CD14-positive monocyte (primary cell): Measurements from ENCODE around the gene KSR1. TPM values are rescaled to one million over a fixed set of nuclear protein-coding genes. Genes with fewer than 3 reads are reported as not detected.

Experiments
- DNase-seq, 3 donors: peaks; one replicate each; pipeline ENCODE4 v3.0.0-alpha.2; 2011 to 2022
- H2AFZ ChIP-seq: 2 replicates; pipeline ENCODE4 v1.6.0; 2012; ENCODE audit warnings: mild to moderate bottlenecking, low read depth, low read length, inconsistent platforms; ENCODE audit not compliant: insufficient read depth, poor library complexity, severe bottlenecking
- H3K27ac ChIP-seq, 2 donors: 1 replicate in 1 of 2; 2 replicates in 1 of 2; pipeline ENCODE4 v1.5.1; 2012 to 2013; ENCODE audit warnings: low read length in 2 of 2, control low read depth in 1 of 2, inconsistent platforms in 1 of 2, low read depth in 1 of 2, mild to moderate bottlenecking in 1 of 2
- H3K27me3 ChIP-seq, 2 donors: one replicate each; pipeline versions ENCODE4 v1.6.0 to v1.6.1; 2011 to 2013; ENCODE audit warnings: low read length in 2 of 2; ENCODE audit not compliant: control insufficient read depth in 2 of 2, insufficient read depth in 2 of 2
- H3K36me3 ChIP-seq, 2 donors: replicated peaks in 1 of 2; 1 replicate in 1 of 2; 2 replicates in 1 of 2; pipeline versions ENCODE4 v1.5.1 to v1.6.1; 2012 to 2013; ENCODE audit warnings: low read length in 2 of 2, control low read depth in 1 of 2, inconsistent platforms in 1 of 2, mild to moderate bottlenecking in 1 of 2; ENCODE audit not compliant: insufficient read depth in 2 of 2, control insufficient read depth in 1 of 2
- H3K4me1 ChIP-seq, 2 donors: 1 replicate in 1 of 2; 2 replicates in 1 of 2; pipeline versions ENCODE4 v1.5.1 to v1.6.1; 2012 to 2013; ENCODE audit warnings: low read length in 2 of 2, control low read depth in 1 of 2, inconsistent platforms in 1 of 2, mild to moderate bottlenecking in 1 of 2, moderate library complexity in 1 of 2; ENCODE audit not compliant: insufficient read depth in 2 of 2, control insufficient read depth in 1 of 2
- H3K4me2 ChIP-seq: replicated peaks from 2 replicates; pipeline ENCODE3; 2012; ENCODE audit warnings: low read length, moderate library complexity, mild to moderate bottlenecking; ENCODE audit not compliant: poor library complexity, severe bottlenecking; ENCODE audit errors: extremely low read depth
- H3K4me3 ChIP-seq, 3 experiments: fragments of 200-600 bp in 1 of 3; sonication (generic) in 1 of 3; replicated peaks in 1 of 3; 1 replicate in 2 of 3; 2 replicates in 1 of 3; pipeline ENCODE4 v1.5.1; 2011 to 2013; ENCODE audit warnings: low read length in 3 of 3, mild to moderate bottlenecking in 3 of 3, control low read depth in 2 of 3, low read depth in 2 of 3, inconsistent platforms in 1 of 3, moderate library complexity in 1 of 3
- H3K79me2 ChIP-seq: 2 replicates; pipeline ENCODE4 v1.6.0; 2012; ENCODE audit warnings: mild to moderate bottlenecking, control low read depth, inconsistent platforms, low read length, moderate library complexity; ENCODE audit not compliant: insufficient read depth
- H3K9ac ChIP-seq: 2 replicates; pipeline ENCODE4 v1.6.0; 2017; ENCODE audit warnings: low read length, mild to moderate bottlenecking; ENCODE audit not compliant: insufficient read depth, poor library complexity, severe bottlenecking
- H3K9me3 ChIP-seq, 2 donors: replicated peaks in 1 of 2; 1 replicate in 1 of 2; 2 replicates in 1 of 2; pipeline versions ENCODE4 v1.5.1 to v1.6.1; 2012 to 2013; ENCODE audit warnings: low read length in 2 of 2, control low read depth in 1 of 2; ENCODE audit not compliant: control insufficient read depth in 1 of 2, insufficient read depth in 1 of 2
- H4K20me1 ChIP-seq: 2 replicates; pipeline ENCODE4 v1.6.0; 2012; ENCODE audit warnings: mild to moderate bottlenecking, low read length, control low read depth, moderate library complexity; ENCODE audit not compliant: insufficient read depth
- H3K27ac Mint-ChIP-seq, 7 donors: one replicate each; pipeline ENCODE4 v1.8.0; 2020; ENCODE audit warnings: mild to moderate bottlenecking in 7 of 7, mixed read lengths in 7 of 7, moderate library complexity in 6 of 7, inconsistent platforms in 2 of 7
- H3K27me3 Mint-ChIP-seq, 3 donors: one replicate each; pipeline ENCODE4 v1.8.0; 2021 to 2022; ENCODE audit warnings: low read depth in 3 of 3, mild to moderate bottlenecking in 3 of 3, mixed read lengths in 3 of 3, moderate library complexity in 3 of 3, inconsistent platforms in 1 of 3
- H3K36me3 Mint-ChIP-seq, 2 donors: one replicate each; pipeline ENCODE4 v1.8.0; 2020; ENCODE audit warnings: mixed read lengths in 2 of 2, inconsistent platforms in 1 of 2, mild to moderate bottlenecking in 1 of 2
- H3K4me1 Mint-ChIP-seq: one replicate; pipeline ENCODE4 v1.8.0; 2020; ENCODE audit warnings: mild to moderate bottlenecking, mixed read lengths
- H3K4me3 Mint-ChIP-seq, 2 donors: one replicate each; pipeline ENCODE4 v1.8.0; 2020; ENCODE audit warnings: mild to moderate bottlenecking in 2 of 2, mixed read lengths in 2 of 2, moderate library complexity in 1 of 2
- H3K9me3 Mint-ChIP-seq, 7 donors: one replicate each; pipeline ENCODE4 v1.8.0; 2020 to 2022; ENCODE audit warnings: mixed read lengths in 7 of 7, mild to moderate bottlenecking in 6 of 7, moderate library complexity in 6 of 7, inconsistent platforms in 2 of 7
- WGBS: methylation state at CpG from one replicate; pipeline ENCODE4 v1.1.5; 2013; ENCODE audit warnings: missing lambda C conversion rate; ENCODE audit not compliant: insufficient coverage; 5-methylcytosine and 5-hydroxymethylcytosine counted together
- intact Hi-C, 2 donors: fragments of 100-400 bp; cut with micrococcal nuclease; formaldehyde crosslinking; loops; one replicate each; pipeline versions ENCODE4 v1.15.0 to v1.15.1; 2023
- polyA plus RNA-seq, 3 donors: library from polyadenylated mRNA; depleted of rRNA in 1 of 3; unstranded in 2 of 3; stranded (reverse) in 1 of 3; fragments of 300-500 nt in 2 of 3; fragments of >200 nt in 1 of 3; fragmentation: Illumina TruSeq in 2 of 3; gene quantifications; 1 replicate in 2 of 3; 2 replicates in 1 of 3; pipeline ENCODE4 v1.2.3, GENCODE V29; 2012 to 2021
- TF ChIP-seq, protein P1 (sequence below): fragments of 200-600 bp; IDR thresholded peaks from one replicate; pipeline ENCODE4 v1.8.0; 2022; ENCODE audit warnings: antibody characterized with exemption, mild to moderate bottlenecking

Gene KSR1
- polyA plus RNA-seq, 3 donors, result 1.2 to 111 (median 4.2) TPM

- H3K27ac Mint-ChIP-seq, result no peak overlapping the region
- no peak overlapping the region for H3K27ac ChIP-seq
- H2AFZ ChIP-seq, result no peak overlapping the region
- no peaks in the 10 kb centered on the region for H3K36me3 Mint-ChIP-seq
- no peak overlapping the region for H3K4me2 ChIP-seq
- 95% methylated on average over 6 of the region's 6 CpGs for WGBS
- no peaks in the 10 kb centered on the region for H4K20me1 ChIP-seq
- no peaks in the 10 kb centered on the region for H3K27me3 ChIP-seq
- TF ChIP-seq, protein P1, sequence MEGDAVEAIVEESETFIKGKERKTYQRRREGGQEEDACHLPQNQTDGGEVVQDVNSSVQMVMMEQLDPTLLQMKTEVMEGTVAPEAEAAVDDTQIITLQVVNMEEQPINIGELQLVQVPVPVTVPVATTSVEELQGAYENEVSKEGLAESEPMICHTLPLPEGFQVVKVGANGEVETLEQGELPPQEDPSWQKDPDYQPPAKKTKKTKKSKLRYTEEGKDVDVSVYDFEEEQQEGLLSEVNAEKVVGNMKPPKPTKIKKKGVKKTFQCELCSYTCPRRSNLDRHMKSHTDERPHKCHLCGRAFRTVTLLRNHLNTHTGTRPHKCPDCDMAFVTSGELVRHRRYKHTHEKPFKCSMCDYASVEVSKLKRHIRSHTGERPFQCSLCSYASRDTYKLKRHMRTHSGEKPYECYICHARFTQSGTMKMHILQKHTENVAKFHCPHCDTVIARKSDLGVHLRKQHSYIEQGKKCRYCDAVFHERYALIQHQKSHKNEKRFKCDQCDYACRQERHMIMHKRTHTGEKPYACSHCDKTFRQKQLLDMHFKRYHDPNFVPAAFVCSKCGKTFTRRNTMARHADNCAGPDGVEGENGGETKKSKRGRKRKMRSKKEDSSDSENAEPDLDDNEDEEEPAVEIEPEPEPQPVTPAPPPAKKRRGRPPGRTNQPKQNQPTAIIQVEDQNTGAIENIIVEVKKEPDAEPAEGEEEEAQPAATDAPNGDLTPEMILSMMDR, result no peak
- intact Hi-C loops, result no loop called here
- H3K9ac ChIP-seq, result no peak overlapping the region
- H3K36me3 ChIP-seq, result no peaks in the 10 kb centered on the region
- no peak for DNase-seq
- no peaks in the 10 kb centered on the region for H3K9me3 ChIP-seq
- no peaks in the 10 kb centered on the region for H3K4me1 ChIP-seq
- no peak overlapping the region for H3K4me3 Mint-ChIP-seq
- peaks cover 0 to 2% (median 0%) of the 10 kb centered on the region in 3 donors for H3K27me3 Mint-ChIP-seq
- no peak overlapping the region for H3K4me3 ChIP-seq
- H3K4me1 Mint-ChIP-seq, result peaks cover 16% of the 10 kb centered on the region
- no peaks in the 10 kb centered on the region for H3K79me2 ChIP-seq
- H3K9me3 Mint-ChIP-seq, result no peaks in the 10 kb centered on the region
Observed at GRCh38 chr17:27449541-27449940, 6.7 kb upstream of the KSR1 start.

DNA sequence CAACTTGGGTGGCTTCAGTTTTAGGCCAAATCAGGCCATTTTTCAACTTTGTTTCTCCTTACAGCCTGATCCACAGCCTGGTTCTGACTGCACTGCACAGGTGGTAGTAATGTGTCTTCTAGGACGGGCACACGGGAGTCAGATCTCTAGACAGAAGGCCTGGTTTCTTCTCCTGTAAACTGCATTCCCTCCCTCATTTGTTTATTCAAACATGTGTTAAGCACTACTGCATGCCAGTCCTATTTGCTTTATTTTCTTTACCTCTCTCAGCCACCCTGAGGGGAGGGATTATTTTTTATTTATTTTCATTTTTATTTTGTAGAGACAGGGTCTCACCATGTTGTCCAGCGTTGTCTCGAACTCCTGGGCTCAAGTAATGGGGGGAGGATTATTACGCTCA lies 6.3 kb upstream of the KSR1 start:
- intact Hi-C loops, result no loop called here
- H2AFZ ChIP-seq, result no peak overlapping the region
- H3K79me2 ChIP-seq, result no peaks in the 10 kb centered on the region
- no peak overlapping the region for H3K4me3 ChIP-seq
- no peak overlapping the region for H3K4me2 ChIP-seq
- H3K4me3 Mint-ChIP-seq, result no peak overlapping the region
- DNase-seq, result no peak
- TF ChIP-seq, protein P1, result no peak
- H3K9ac ChIP-seq, result no peak overlapping the region
- 100% methylated on average over 2 of the region's 5 CpGs for WGBS
- H3K4me1 ChIP-seq, result no peaks in the 10 kb centered on the region
- H3K4me1 Mint-ChIP-seq, result peaks cover 16% of the 10 kb centered on the region
- no peaks in the 10 kb centered on the region for H4K20me1 ChIP-seq
- H3K27me3 Mint-ChIP-seq, result peaks cover 0 to 3% (median 2%) of the 10 kb centered on the region in 3 donors
- H3K9me3 ChIP-seq, result no peaks in the 10 kb centered on the region
- no peaks in the 10 kb centered on the region for H3K9me3 Mint-ChIP-seq
- no peaks in the 10 kb centered on the region for H3K36me3 Mint-ChIP-seq
- H3K27ac ChIP-seq, result no peak overlapping the region
- H3K27me3 ChIP-seq, result no peaks in the 10 kb centered on the region
- no peak overlapping the region for H3K27ac Mint-ChIP-seq
- no peaks in the 10 kb centered on the region for H3K36me3 ChIP-seq
